ENCODE results near the gene CLASRP.

DNA sequence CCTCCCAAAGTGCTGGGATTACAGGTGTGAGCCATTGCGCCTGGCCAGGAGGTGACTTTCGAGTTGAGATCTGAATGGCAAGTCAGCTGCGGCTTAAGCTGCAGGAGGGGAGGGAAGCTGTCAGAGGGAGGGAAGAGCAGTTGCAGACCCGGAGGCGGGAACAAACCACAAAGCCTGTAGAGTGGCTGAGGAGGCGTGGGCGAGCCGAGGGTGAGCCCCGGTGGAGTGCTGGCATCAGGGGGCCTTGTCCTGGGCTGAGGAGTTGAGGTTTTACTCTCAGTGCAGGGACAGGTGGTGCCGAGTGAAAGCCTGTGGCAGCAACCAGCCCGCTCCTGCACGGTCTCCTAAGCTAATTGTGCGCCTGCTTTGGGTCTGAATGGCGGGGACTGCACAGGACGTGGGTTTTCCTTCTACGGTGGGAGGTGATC, 78.3 kb downstream of the CLASRP start:
- TF ChIP-seq, protein P1, sequence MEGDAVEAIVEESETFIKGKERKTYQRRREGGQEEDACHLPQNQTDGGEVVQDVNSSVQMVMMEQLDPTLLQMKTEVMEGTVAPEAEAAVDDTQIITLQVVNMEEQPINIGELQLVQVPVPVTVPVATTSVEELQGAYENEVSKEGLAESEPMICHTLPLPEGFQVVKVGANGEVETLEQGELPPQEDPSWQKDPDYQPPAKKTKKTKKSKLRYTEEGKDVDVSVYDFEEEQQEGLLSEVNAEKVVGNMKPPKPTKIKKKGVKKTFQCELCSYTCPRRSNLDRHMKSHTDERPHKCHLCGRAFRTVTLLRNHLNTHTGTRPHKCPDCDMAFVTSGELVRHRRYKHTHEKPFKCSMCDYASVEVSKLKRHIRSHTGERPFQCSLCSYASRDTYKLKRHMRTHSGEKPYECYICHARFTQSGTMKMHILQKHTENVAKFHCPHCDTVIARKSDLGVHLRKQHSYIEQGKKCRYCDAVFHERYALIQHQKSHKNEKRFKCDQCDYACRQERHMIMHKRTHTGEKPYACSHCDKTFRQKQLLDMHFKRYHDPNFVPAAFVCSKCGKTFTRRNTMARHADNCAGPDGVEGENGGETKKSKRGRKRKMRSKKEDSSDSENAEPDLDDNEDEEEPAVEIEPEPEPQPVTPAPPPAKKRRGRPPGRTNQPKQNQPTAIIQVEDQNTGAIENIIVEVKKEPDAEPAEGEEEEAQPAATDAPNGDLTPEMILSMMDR (IDR thresholded peaks at IDR 0.05; ENCODE audit: insufficient read depth, low read length): no peak
- TF ChIP-seq GABPA (IDR thresholded peaks at IDR 0.05; ENCODE audit: low read depth) (no peak), POLR2AphosphoS5 (IDR thresholded peaks at IDR 0.05; ENCODE audit: low read depth) (peak; percentile 77)

All from HL-60 (cell line).